ENCODE measurements around the gene NPLOC4. TPM values are rescaled to one million over a fixed set of nuclear protein-coding genes. Genes with fewer than 3 reads are reported as not detected.
A peak's percentile ranks its signal among the peaks of the same experiment; 100 is the strongest.

The NPLOC4 gene
- total and polyA plus RNA-seq, 2 of the 13 experiments (the other 11 are each of a cell fraction or from before 2014, with no cell fraction given), result 57.0 to 97.0 TPM

DNA sequence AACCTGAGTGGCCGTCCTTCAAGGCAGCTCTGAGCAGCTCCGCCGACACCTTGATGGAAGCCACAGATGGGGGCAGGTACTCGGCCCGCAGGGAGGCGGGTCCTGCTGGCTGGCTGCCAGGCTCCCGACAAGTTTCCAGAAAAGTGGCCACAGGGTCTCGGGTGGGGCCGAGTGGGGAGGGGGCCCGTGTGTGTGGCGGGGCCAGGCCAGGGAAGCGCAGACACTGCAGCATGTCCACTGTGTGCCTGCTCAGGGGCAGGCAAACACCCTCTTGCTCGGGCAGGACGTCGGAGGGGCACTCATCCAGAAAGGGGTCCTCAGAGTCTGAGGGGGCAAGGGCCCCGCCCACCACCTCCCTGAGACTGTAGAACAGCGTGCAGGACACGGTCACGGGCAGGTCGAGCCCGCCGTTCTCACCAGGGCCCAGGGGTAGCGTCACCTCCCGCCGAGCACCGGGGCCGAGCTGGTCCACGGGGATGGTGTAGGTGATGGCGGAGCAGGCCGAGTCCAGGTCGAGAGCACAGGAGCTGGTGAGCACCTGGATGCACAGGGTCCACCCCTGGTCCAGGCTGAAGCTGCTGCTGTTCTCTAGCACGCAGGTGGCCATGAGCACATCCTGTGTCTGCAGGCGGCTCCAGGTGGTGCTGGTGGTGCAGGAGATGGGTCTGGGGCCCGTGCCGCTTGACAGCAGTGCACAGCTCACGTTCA lies 89.9 kb downstream of the NPLOC4 start:
- Histone ChIP-seq H3K36me3 (replicated peaks in 1 of 2; ENCODE audit: control insufficient read depth in 1 of 2, insufficient read depth in 2 of 2, low read length in 2 of 2) (peaks cover 39 to 61% of the 10 kb centered on the region in 2 experiments), H3K4me3 (replicated peaks in 1 of 3; ENCODE audit: insufficient read depth in 1 of 3, low read depth in 2 of 3, low read length in 3 of 3) (no peak overlapping the region), H2AFZ (ENCODE audit: low read length) (no peak overlapping the region), H3K9me3 (ENCODE audit: low read length) (no peaks in the 10 kb centered on the region), H3K4me1 (ENCODE audit: insufficient read depth, low read length) (peaks cover 18% of the 10 kb centered on the region), H3K9ac (ENCODE audit: insufficient read depth, low read depth, low read length) (no peak overlapping the region), H4K20me1 (ENCODE audit: insufficient read depth, low read length) (peaks cover 4% of the 10 kb centered on the region; the same call in 1 of the 2 replicates), H3K79me2 (ENCODE audit: insufficient read depth, low read length) (peaks cover 10% of the 10 kb centered on the region), H3K27ac (ENCODE audit: extremely low read length, insufficient read depth, low read length) (no peak overlapping the region), H3K27me3 (ENCODE audit: control insufficient read depth in 1 of 2, insufficient read depth in 2 of 2, low read length in 2 of 2) (no peaks in the 10 kb centered on the region; a peak in 1 of 5 replicates), H3K4me2 (ENCODE audit: low read depth, low read length) (no peak overlapping the region)
- ChIA-PET CTCF (ENCODE audit: low intra/inter-chr PET ratio, low total read pairs) (no interaction called here), POLR2A (no interaction called here)
- in situ Hi-C loops (cut with HindIII; ENCODE audit: extremely low pct_ligation_motif_present, low pct_unique_long_range_greater_than_20kb) (no loop called here), intact Hi-C loops (cut with micrococcal nuclease; ENCODE audit: unreplicated experiment) (no loop called here)
- no TSS peak for BruUV-seq (replicated peaks)
- DNase-seq (ENCODE audit: low spot score), result no peak
- WGBS (ENCODE audit: low lambda C conversion rate), result 97% methylated on average over 26 of the region's 36 CpGs
- no peak for ATAC-seq
- FAIRE-seq, result no peak
- TF ChIP-seq, protein P1, sequence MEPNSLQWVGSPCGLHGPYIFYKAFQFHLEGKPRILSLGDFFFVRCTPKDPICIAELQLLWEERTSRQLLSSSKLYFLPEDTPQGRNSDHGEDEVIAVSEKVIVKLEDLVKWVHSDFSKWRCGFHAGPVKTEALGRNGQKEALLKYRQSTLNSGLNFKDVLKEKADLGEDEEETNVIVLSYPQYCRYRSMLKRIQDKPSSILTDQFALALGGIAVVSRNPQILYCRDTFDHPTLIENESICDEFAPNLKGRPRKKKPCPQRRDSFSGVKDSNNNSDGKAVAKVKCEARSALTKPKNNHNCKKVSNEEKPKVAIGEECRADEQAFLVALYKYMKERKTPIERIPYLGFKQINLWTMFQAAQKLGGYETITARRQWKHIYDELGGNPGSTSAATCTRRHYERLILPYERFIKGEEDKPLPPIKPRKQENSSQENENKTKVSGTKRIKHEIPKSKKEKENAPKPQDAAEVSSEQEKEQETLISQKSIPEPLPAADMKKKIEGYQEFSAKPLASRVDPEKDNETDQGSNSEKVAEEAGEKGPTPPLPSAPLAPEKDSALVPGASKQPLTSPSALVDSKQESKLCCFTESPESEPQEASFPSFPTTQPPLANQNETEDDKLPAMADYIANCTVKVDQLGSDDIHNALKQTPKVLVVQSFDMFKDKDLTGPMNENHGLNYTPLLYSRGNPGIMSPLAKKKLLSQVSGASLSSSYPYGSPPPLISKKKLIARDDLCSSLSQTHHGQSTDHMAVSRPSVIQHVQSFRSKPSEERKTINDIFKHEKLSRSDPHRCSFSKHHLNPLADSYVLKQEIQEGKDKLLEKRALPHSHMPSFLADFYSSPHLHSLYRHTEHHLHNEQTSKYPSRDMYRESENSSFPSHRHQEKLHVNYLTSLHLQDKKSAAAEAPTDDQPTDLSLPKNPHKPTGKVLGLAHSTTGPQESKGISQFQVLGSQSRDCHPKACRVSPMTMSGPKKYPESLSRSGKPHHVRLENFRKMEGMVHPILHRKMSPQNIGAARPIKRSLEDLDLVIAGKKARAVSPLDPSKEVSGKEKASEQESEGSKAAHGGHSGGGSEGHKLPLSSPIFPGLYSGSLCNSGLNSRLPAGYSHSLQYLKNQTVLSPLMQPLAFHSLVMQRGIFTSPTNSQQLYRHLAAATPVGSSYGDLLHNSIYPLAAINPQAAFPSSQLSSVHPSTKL (CRISPR knock-in tag; IDR thresholded peaks at IDR 0.05), result no peak
- TF ChIP-seq RBFOX2 (IDR thresholded peaks at IDR 0.05; ENCODE audit: low read depth, low read length), result peak; percentile 52; the same call in 1 of the 2 replicates

All from HepG2 (cell line).